SK-N-SH (cell line): Measurements from ENCODE around the gene RHOJ. TPM values are rescaled to one million over a fixed set of nuclear protein-coding genes. Genes with fewer than 3 reads are reported as not detected.
A peak's percentile ranks its signal among the peaks of the same experiment; 100 is the strongest.

Experiments
- CTCF ChIA-PET: fragments of 300-600, 350-600 bp; formaldehyde crosslinking; extraction: SDS; loops from one replicate; lab custom pipeline; 2021; lab: Yijun Ruan, JAX
- POLR2A ChIA-PET: fragments of 350-600 bp; sonication (Branson Sonifier 250); formaldehyde crosslinking; extraction: SDS; loops from one replicate; lab custom pipeline; 2020; ENCODE audit warnings: antibody characterized with exemption, inconsistent platforms; lab: Yijun Ruan, JAX
- DNase-seq: peaks from one replicate; pipeline ENCODE4 v3.0.0; 2012
- H2AFZ ChIP-seq: fragments of 200-600 bp; sonication (generic); 2 replicates; pipeline ENCODE4 v1.8.1; 2016; ENCODE audit warnings: antibody characterized with exemption, mild to moderate bottlenecking, low read depth
- H3F3A ChIP-seq: fragments of 200-600 bp; sonication (generic); replicated peaks from 2 replicates; pipeline ENCODE3; 2016; ENCODE audit warnings: antibody characterized with exemption, mild to moderate bottlenecking; ENCODE audit not compliant: insufficient read depth
- H3K27ac ChIP-seq, 2 experiments: fragments of 200-500 bp in 1 of 2; fragments of 200-600 bp in 1 of 2; sonication (Bioruptor generic) in 1 of 2; sonication (generic), shearing (Covaris generic) in 1 of 2; 2 replicates each; pipeline versions ENCODE4 v1.5.1 to v1.6.1; 2014 to 2016; ENCODE audit warnings: low read depth in 2 of 2, inconsistent platforms in 1 of 2, low read length in 1 of 2, mild to moderate bottlenecking in 1 of 2, mixed read lengths in 1 of 2
- H3K27me3 ChIP-seq: fragments of 200-600 bp; sonication (generic), shearing (Covaris generic); 2 replicates; pipeline ENCODE4 v1.6.1; 2016; ENCODE audit warnings: mixed run types; ENCODE audit not compliant: insufficient read depth
- H3K36me3 ChIP-seq, 2 experiments: fragments of 200-500 bp in 1 of 2; fragments of 200-600 bp in 1 of 2; sonication (Bioruptor generic) in 1 of 2; sonication (generic) in 1 of 2; replicated peaks in 1 of 2; 2 replicates each; pipeline versions ENCODE3 to v1.5.1; 2014 to 2016; ENCODE audit warnings: low read length in 1 of 2, mild to moderate bottlenecking in 1 of 2; ENCODE audit not compliant: insufficient read depth in 2 of 2, control insufficient read depth in 1 of 2
- H3K4me1 ChIP-seq, 2 experiments: fragments of 200-500 bp in 1 of 2; fragments of 200-600 bp in 1 of 2; sonication (Bioruptor generic) in 1 of 2; sonication (generic), shearing (Covaris generic) in 1 of 2; 2 replicates each; pipeline versions ENCODE4 v1.5.1 to v1.6.1; 2014 to 2016; ENCODE audit warnings: low read depth in 1 of 2, low read length in 1 of 2, mixed run types in 1 of 2; ENCODE audit not compliant: insufficient read depth in 2 of 2, control insufficient read depth in 1 of 2
- H3K4me2 ChIP-seq: fragments of 200-600 bp; sonication (generic), shearing (Covaris generic); 2 replicates; pipeline ENCODE4 v1.6.1; 2017; ENCODE audit warnings: mixed run types
- H3K4me3 ChIP-seq, 2 experiments: fragments of 200-500 bp in 1 of 2; fragments of 200-600 bp in 1 of 2; sonication (Bioruptor generic) in 1 of 2; sonication (generic), shearing (Covaris generic) in 1 of 2; 2 replicates each; pipeline versions ENCODE4 v1.5.1 to v1.8.1; 2014 to 2016; ENCODE audit warnings: low read depth in 2 of 2, inconsistent platforms in 1 of 2, low read length in 1 of 2, mild to moderate bottlenecking in 1 of 2, mixed read lengths in 1 of 2, moderate library complexity in 1 of 2
- H3K79me2 ChIP-seq: fragments of 200-600 bp; sonication (generic); 2 replicates; pipeline ENCODE4 v1.8.1; 2017; ENCODE audit warnings: mild to moderate bottlenecking; ENCODE audit not compliant: insufficient read depth
- H3K9ac ChIP-seq: fragments of 200-600 bp; sonication (generic); 2 replicates; pipeline ENCODE4 v1.6.1; 2017; ENCODE audit warnings: mixed run types
- H3K9me2 ChIP-seq: fragments of 200-600 bp; sonication (generic); 2 replicates; pipeline ENCODE4 v1.6.1; 2017; ENCODE audit warnings: mixed run types
- H3K9me3 ChIP-seq: fragments of 200-600 bp; sonication (generic); 2 replicates; pipeline ENCODE4 v1.6.1; 2017; ENCODE audit warnings: mixed run types, mild to moderate bottlenecking, moderate library complexity
- H4K20me1 ChIP-seq: fragments of 200-600 bp; sonication (generic); 2 replicates; pipeline ENCODE4 v1.6.1; 2017; ENCODE audit warnings: mild to moderate bottlenecking, mixed run types; ENCODE audit not compliant: insufficient read depth
- CTCF ChIP-seq: fragments of 200-600 bp; sonication (generic); IDR thresholded peaks from 2 replicates; pipeline ENCODE4 v1.6.1; 2017; ENCODE audit warnings: antibody characterized with exemption, mild to moderate bottlenecking, moderate library complexity
- EP300 ChIP-seq, 2 experiments: IDR thresholded peaks; 2 replicates each; pipeline versions ENCODE4 v1.4.0 to v1.6.1; 2012; ENCODE audit warnings: borderline replicate concordance in 1 of 2, low read depth in 1 of 2, low read length in 1 of 2
- FOSL2 ChIP-seq: IDR thresholded peaks from 2 replicates; pipeline ENCODE4 v1.4.0; 2012; ENCODE audit warnings: low read depth, mild to moderate bottlenecking, moderate library complexity, borderline replicate concordance
- FOXJ3 ChIP-seq: sonication (generic); formaldehyde crosslinking; IDR thresholded peaks from 2 replicates; pipeline ENCODE4 v1.5.1; 2020; ENCODE audit warnings: mild to moderate bottlenecking, missing genetic modification reagents
- FOXM1 ChIP-seq: IDR thresholded peaks from 2 replicates; pipeline ENCODE4 v1.4.0; 2012; ENCODE audit warnings: low read depth, mild to moderate bottlenecking
- GATA2 ChIP-seq: sonication (generic); formaldehyde crosslinking; IDR thresholded peaks from 2 replicates; pipeline ENCODE4 v1.5.0; 2020; ENCODE audit warnings: mild to moderate bottlenecking, missing genetic modification reagents
- IRF3 ChIP-seq: fragments of 150-350 bp; IDR thresholded peaks from 2 replicates; pipeline ENCODE4 v1.6.1; 2016; ENCODE audit warnings: mild to moderate bottlenecking, low read depth, low read length
- MXI1 ChIP-seq: IDR thresholded peaks from 2 replicates; pipeline ENCODE4 v1.6.1; 2012; ENCODE audit warnings: mild to moderate bottlenecking, low read depth, low read length, improper control_type of control experiment
- RAD21 ChIP-seq: IDR thresholded peaks from 2 replicates; pipeline ENCODE4 v1.6.1; 2012; ENCODE audit warnings: mild to moderate bottlenecking, low read length
- REST ChIP-seq: IDR thresholded peaks from 2 replicates; pipeline ENCODE4 v1.6.1; 2012; ENCODE audit warnings: mild to moderate bottlenecking, low read depth, low read length, moderate library complexity
- RFX5 ChIP-seq: IDR thresholded peaks from 2 replicates; pipeline ENCODE4 v1.6.1; 2012; ENCODE audit warnings: mild to moderate bottlenecking, improper control_type of control experiment, low read length
- RXRA ChIP-seq: IDR thresholded peaks from 2 replicates; pipeline ENCODE4 v1.4.0; 2012; ENCODE audit warnings: low read depth, mild to moderate bottlenecking, borderline replicate concordance
- SIN3A ChIP-seq: IDR thresholded peaks from 2 replicates; pipeline ENCODE4 v1.6.1; 2012; ENCODE audit warnings: low read depth, mild to moderate bottlenecking, low read length, moderate library complexity, borderline replicate concordance
- SMC3 ChIP-seq: IDR thresholded peaks from 2 replicates; pipeline ENCODE4 v1.6.1; 2012; ENCODE audit warnings: low read depth, low read length, improper control_type of control experiment
- TAF1 ChIP-seq: IDR thresholded peaks from 2 replicates; pipeline ENCODE4 v1.6.1; 2012; ENCODE audit warnings: low read depth, mild to moderate bottlenecking, low read length, moderate library complexity, borderline replicate concordance
- TEAD4 ChIP-seq: IDR thresholded peaks from 2 replicates; pipeline ENCODE4 v1.4.0; 2012; ENCODE audit warnings: mild to moderate bottlenecking, borderline replicate concordance; ENCODE audit not compliant: insufficient read depth
- ZBTB33 ChIP-seq: IDR thresholded peaks from 2 replicates; pipeline ENCODE4 v1.4.0; 2012; ENCODE audit warnings: low read depth, borderline replicate concordance
- polyA plus RNA-seq, 3 experiments: library from polyadenylated mRNA; depleted of rRNA; stranded (reverse); fragments of >200 nt; gene quantifications; 2 replicates each; pipeline ENCODE4 v1.2.3, GENCODE V29; 2012

The RHOJ gene
- polyA plus RNA-seq, 1 of the 3 experiments (the other 2 are of a cell fraction), result 12.1 TPM

GRCh38 chr14:63308723-63309317, 104.6 kb downstream of the RHOJ start (continued):
- TF ChIP-seq REST, result no peak
- no peak for TF ChIP-seq TEAD4
- TF ChIP-seq RXRA, result no peak
- TF ChIP-seq RAD21, result 0 out of 2 replicates have a peak, but pooled peaks have one; percentile 14
- TF ChIP-seq IRF3, result no peak
- TF ChIP-seq MXI1, result no peak

- Histone ChIP-seq H3K36me3 (no peaks in the 10 kb centered on the region), H3K9me3 (no peaks in the 10 kb centered on the region), H3K27me3 (no peaks in the 10 kb centered on the region), H3F3A (no peaks in the 10 kb centered on the region), H3K9me2 (no peaks in the 10 kb centered on the region), H3K79me2 (no peaks in the 10 kb centered on the region), H3K4me3 (no peak within 1 kb of the TSS), H3K4me1 (no peaks in the 10 kb centered on the region), H2AFZ (no peak within 1 kb of the TSS), H3K27ac (no peak within 1 kb of the TSS), H3K9ac (no peak within 1 kb of the TSS), H3K4me2 (no peak within 1 kb of the TSS), H4K20me1 (no peaks in the 10 kb centered on the region)
- ChIA-PET CTCF (no interaction called here), POLR2A (no interaction called here)
- DNase-seq, result no peak
- no peak for TF ChIP-seq RFX5
- TF ChIP-seq ZBTB33, result no peak
- TF ChIP-seq MXI1, result no peak
- TF ChIP-seq TAF1, result no peak
- no peak for TF ChIP-seq GATA2 (CRISPR knock-in tag)
- TF ChIP-seq RXRA, result no peak
- TF ChIP-seq FOXM1, result no peak
- no peak for TF ChIP-seq FOSL2
- no peak for TF ChIP-seq RAD21
- TF ChIP-seq SMC3, result no peak
- TF ChIP-seq REST, result no peak
- TF ChIP-seq FOXJ3 (CRISPR knock-in tag), result no peak
- TF ChIP-seq SIN3A, result no peak
- no peak for TF ChIP-seq CTCF
- no peak for TF ChIP-seq EP300 (IDR thresholded peaks at IDR 0.05; ENCODE audit: borderline replicate concordance in 1 of 2, low read depth in 1 of 2, low read length in 1 of 2)
Observed at GRCh38 chr14:63318835-63319234, 114.6 kb downstream of the RHOJ start, which contains the start of gene GPHB5. GPHB5 (minus strand) TSS chr14:63318935; CDS start chr14:63317849, 1,086 bp downstream.
